ENCODE measurements around the gene PLCG1. TPM values are rescaled to one million over a fixed set of nuclear protein-coding genes. Genes with fewer than 3 reads are reported as not detected.

PLCG1 gene
- polyA plus RNA-seq, 1 donor from 2014 or later, result 164 TPM

DNA sequence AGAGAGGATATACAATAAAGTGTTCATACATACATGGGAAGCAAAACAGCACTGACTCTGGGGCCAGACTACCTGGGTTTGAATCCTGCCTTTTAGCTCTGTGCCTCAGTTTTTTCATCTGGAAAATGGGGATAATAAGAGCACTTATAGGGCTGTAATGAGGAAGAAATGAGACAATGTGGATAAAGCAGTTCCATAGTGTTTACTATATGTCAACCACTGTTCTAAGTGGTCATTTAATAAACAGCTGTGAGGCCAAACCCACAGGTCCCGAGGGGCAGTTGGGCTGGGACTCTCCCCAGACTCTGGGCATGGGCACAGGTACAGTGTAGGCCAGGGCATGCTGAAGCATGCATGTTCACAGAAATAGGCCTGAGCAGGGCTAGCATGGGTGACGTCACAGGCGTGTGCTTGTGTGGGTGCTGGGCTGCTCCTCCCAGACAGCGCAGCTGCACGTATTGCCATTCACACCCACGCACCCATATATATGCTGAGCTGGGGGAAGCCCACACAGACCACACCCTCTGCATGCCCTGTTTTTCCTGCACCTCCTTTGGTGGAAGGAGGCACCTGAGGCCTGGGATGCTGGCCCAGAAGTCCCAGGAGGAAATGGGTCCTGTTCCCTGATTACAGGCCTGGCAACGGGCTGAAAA is 3.5 kb upstream of the PLCG1 start:
- TF ChIP-seq CTCF (IDR thresholded peaks at IDR 0.05; ENCODE audit: poor library complexity, severe bottlenecking), result no peak
- TF ChIP-seq POLR2AphosphoS5 (IDR thresholded peaks at IDR 0.05), result no peak
- no peak for TF ChIP-seq MXI1 (conservative IDR thresholded peaks at IDR 0.05; ENCODE audit: poor library complexity, severe bottlenecking)
- TF ChIP-seq RAD21 (conservative IDR thresholded peaks at IDR 0.05), result no peak
- TF ChIP-seq, protein P1, sequence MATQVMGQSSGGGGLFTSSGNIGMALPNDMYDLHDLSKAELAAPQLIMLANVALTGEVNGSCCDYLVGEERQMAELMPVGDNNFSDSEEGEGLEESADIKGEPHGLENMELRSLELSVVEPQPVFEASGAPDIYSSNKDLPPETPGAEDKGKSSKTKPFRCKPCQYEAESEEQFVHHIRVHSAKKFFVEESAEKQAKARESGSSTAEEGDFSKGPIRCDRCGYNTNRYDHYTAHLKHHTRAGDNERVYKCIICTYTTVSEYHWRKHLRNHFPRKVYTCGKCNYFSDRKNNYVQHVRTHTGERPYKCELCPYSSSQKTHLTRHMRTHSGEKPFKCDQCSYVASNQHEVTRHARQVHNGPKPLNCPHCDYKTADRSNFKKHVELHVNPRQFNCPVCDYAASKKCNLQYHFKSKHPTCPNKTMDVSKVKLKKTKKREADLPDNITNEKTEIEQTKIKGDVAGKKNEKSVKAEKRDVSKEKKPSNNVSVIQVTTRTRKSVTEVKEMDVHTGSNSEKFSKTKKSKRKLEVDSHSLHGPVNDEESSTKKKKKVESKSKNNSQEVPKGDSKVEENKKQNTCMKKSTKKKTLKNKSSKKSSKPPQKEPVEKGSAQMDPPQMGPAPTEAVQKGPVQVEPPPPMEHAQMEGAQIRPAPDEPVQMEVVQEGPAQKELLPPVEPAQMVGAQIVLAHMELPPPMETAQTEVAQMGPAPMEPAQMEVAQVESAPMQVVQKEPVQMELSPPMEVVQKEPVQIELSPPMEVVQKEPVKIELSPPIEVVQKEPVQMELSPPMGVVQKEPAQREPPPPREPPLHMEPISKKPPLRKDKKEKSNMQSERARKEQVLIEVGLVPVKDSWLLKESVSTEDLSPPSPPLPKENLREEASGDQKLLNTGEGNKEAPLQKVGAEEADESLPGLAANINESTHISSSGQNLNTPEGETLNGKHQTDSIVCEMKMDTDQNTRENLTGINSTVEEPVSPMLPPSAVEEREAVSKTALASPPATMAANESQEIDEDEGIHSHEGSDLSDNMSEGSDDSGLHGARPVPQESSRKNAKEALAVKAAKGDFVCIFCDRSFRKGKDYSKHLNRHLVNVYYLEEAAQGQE (IDR thresholded peaks at IDR 0.05; ENCODE audit: borderline replicate concordance), result no peak
- no peak for TF ChIP-seq SMC3 (conservative IDR thresholded peaks at IDR 0.05; ENCODE audit: poor library complexity)
- TF ChIP-seq EZH2 (IDR thresholded peaks at IDR 0.05; ENCODE audit: borderline replicate concordance, insufficient read depth, low read length, poor library complexity, severe bottlenecking), result no peak
- no peak for TF ChIP-seq TAF1 (IDR thresholded peaks at IDR 0.05; ENCODE audit: low read depth)
- no peak for TF ChIP-seq EP300 (conservative IDR thresholded peaks at IDR 0.05; ENCODE audit: poor library complexity, severe bottlenecking)

DNA sequence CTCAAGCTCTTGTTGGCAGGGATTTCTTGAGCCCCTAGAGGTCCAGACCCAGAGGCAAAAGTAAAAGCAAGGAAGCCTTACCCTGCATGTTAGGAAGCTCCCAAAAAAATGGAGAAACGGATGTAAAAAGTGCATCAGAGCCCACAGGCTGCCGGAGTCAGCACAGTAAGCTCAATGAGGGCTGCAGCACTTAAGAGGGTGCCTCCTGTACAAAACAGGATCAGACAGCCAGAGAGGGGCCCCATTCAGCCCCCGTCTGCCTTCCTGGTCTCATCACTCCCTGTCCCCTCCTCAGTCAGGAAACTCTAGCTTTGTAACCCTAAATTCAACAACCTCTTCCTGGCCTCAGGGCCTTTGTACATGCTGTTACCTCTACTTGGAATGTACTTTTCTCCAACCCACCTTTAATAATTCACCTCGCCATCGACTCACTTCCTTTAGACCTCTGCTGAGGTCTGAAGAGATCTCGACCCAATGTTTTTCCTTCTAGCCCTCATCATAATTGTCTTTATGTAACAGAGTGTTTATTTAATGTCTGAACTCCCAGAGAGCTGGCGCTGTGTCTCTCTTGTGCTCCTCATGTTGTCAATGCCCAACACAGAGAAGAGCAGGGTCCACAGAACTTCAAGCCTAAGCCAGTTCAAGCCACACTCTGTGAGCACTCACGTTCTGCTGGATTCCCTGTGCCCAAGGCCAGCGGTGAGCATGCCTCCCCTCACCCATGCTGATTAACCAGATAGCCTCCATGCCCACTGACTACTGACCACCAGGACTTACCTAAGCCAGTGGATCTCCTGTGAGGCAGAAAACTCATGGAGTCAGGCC is 2.8 kb upstream of the PLCG1 start:
- Histone ChIP-seq H3K4me2 (ENCODE audit: low read length) (no peak overlapping the region), H3K9ac (ENCODE audit: low read length) (no peak overlapping the region), H3K9me3 (ENCODE audit: low read length) (no peaks in the 10 kb centered on the region), H2AFZ (ENCODE audit: low read depth, low read length) (no peak overlapping the region), H4K20me1 (ENCODE audit: insufficient read depth) (no peaks in the 10 kb centered on the region), H3K27ac (ENCODE audit: low read length) (no peak overlapping the region), H3K36me3 (ENCODE audit: insufficient read depth, low read length) (no peaks in the 10 kb centered on the region), H3F3A (ENCODE audit: insufficient read depth, low read length, poor library complexity, severe bottlenecking) (no peaks in the 10 kb centered on the region), H3K9me2 (ENCODE audit: insufficient read depth, low read length) (no peaks in the 10 kb centered on the region), H3K79me2 (replicated peaks; ENCODE audit: insufficient read depth, low read length) (peaks cover 21% of the 10 kb centered on the region), H3K4me3 (ENCODE audit: low read length) (no peak overlapping the region), H3K27me3 (ENCODE audit: insufficient read depth, low read depth, low read length) (no peaks in the 10 kb centered on the region)
- TF ChIP-seq EP300 (conservative IDR thresholded peaks at IDR 0.05; ENCODE audit: poor library complexity, severe bottlenecking), result no peak
- TF ChIP-seq POLR2AphosphoS5 (IDR thresholded peaks at IDR 0.05), result no peak
- TF ChIP-seq, protein P1 (IDR thresholded peaks at IDR 0.05; ENCODE audit: borderline replicate concordance), result no peak
- no peak for TF ChIP-seq EZH2 (IDR thresholded peaks at IDR 0.05; ENCODE audit: borderline replicate concordance, insufficient read depth, low read length, poor library complexity, severe bottlenecking)
- TF ChIP-seq RAD21 (conservative IDR thresholded peaks at IDR 0.05), result no peak
- TF ChIP-seq TAF1 (IDR thresholded peaks at IDR 0.05; ENCODE audit: low read depth), result no peak
- no peak for TF ChIP-seq SMC3 (conservative IDR thresholded peaks at IDR 0.05; ENCODE audit: poor library complexity)
- TF ChIP-seq MXI1 (conservative IDR thresholded peaks at IDR 0.05; ENCODE audit: poor library complexity, severe bottlenecking), result no peak
- no peak for TF ChIP-seq CTCF (IDR thresholded peaks at IDR 0.05; ENCODE audit: poor library complexity, severe bottlenecking)

More for the DNA sequence above, 3.5 kb upstream of the PLCG1 start:
- no peaks in the 10 kb centered on the region for H3K9me3 ChIP-seq (ENCODE audit: low read length)
- no peaks in the 10 kb centered on the region for H3F3A ChIP-seq (ENCODE audit: insufficient read depth, low read length, poor library complexity, severe bottlenecking)
- H4K20me1 ChIP-seq (ENCODE audit: insufficient read depth), result no peaks in the 10 kb centered on the region
- H2AFZ ChIP-seq (ENCODE audit: low read depth, low read length), result no peak overlapping the region
- H3K4me2 ChIP-seq (ENCODE audit: low read length), result no peak overlapping the region
- H3K79me2 ChIP-seq (replicated peaks; ENCODE audit: insufficient read depth, low read length), result peaks cover 14% of the 10 kb centered on the region
- H3K27me3 ChIP-seq (ENCODE audit: insufficient read depth, low read depth, low read length), result no peaks in the 10 kb centered on the region
- H3K36me3 ChIP-seq (ENCODE audit: insufficient read depth, low read length), result no peaks in the 10 kb centered on the region
- H3K27ac ChIP-seq (ENCODE audit: low read length), result no peak overlapping the region
- no peaks in the 10 kb centered on the region for H3K9me2 ChIP-seq (ENCODE audit: insufficient read depth, low read length)
- H3K4me3 ChIP-seq (ENCODE audit: low read length), result no peak overlapping the region
- H3K9ac ChIP-seq (ENCODE audit: low read length), result no peak overlapping the region

Data from neural cell (in vitro differentiated cells).